CD4-positive, alpha-beta T cell treated with Interleukin-21 for 1 hour (primary cell): ENCODE data around the gene DDX6.
"Not testable (repeated sequence)": the region's sequence is repeated elsewhere in the genome, so short reads cannot be mapped to it uniquely, and the experiment has no call there.

Experiments
- DNase-seq: peaks from one replicate; pipeline ENCODE4 v3.0.0-alpha.2; 2020

DDX6 gene, protein sequence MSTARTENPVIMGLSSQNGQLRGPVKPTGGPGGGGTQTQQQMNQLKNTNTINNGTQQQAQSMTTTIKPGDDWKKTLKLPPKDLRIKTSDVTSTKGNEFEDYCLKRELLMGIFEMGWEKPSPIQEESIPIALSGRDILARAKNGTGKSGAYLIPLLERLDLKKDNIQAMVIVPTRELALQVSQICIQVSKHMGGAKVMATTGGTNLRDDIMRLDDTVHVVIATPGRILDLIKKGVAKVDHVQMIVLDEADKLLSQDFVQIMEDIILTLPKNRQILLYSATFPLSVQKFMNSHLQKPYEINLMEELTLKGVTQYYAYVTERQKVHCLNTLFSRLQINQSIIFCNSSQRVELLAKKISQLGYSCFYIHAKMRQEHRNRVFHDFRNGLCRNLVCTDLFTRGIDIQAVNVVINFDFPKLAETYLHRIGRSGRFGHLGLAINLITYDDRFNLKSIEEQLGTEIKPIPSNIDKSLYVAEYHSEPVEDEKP

GRCh38 chr11:118791111-118791960 is at the start of gene DDX6:
Gene DDX6, minus strand, starts transcription at chr11:118791164. Its CDS starts 4,913 bp downstream, at chr11:118786251.
- peak; percentile 91 for DNase-seq

DNA sequence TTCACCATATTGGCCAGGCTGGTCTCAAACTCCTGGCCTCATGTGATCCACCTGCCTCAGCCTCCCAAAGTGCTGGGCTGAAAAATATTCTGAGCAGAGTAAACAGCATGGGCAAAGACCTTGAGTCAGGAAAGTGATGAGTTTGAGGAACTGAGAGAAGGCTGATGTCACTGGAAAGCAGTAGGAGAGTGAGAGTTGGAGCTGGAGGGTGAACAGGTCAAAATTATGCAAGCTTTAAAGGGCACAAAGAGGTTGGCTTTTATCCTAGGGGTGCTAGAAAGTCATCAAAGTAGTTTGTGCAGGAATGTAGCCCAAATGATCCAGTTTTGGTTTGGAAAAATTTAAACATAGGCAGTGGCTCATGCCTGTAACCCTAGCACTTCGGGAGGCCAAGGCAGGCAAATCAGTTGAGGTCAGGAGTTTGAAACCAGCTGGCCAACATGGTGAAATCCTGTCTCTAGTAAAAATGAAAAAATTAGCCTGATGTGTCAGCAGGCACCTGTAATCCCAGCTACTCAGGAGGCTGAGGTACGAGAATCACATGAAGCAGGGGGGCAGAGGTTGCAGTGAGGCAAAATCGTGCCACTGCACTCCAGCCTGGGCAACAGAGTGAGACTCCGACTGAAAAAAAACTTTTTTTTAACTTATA is 48.1 kb upstream of the DDX6 start:
- no peak for DNase-seq

DNA sequence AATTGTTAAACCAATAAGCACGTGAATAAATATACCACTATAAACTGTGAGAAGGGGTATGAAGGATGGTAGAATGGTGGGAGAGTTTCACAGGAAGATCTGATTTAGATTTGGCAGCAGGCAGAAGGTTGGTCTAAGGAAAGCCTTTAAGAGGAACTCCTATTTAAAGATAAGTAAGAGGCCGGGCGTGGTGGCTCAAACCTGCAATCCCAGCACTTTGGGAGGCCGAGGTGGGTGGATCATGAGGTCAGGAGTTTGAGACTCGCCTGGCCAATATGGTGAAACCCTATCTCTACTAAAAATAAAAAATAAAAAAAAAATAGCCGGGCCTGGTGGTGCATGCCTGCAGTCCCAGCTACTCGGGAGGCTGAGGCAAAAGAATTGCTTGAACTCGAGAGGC is 46.9 kb upstream of the DDX6 start:
- DNase-seq: no peak

DNA sequence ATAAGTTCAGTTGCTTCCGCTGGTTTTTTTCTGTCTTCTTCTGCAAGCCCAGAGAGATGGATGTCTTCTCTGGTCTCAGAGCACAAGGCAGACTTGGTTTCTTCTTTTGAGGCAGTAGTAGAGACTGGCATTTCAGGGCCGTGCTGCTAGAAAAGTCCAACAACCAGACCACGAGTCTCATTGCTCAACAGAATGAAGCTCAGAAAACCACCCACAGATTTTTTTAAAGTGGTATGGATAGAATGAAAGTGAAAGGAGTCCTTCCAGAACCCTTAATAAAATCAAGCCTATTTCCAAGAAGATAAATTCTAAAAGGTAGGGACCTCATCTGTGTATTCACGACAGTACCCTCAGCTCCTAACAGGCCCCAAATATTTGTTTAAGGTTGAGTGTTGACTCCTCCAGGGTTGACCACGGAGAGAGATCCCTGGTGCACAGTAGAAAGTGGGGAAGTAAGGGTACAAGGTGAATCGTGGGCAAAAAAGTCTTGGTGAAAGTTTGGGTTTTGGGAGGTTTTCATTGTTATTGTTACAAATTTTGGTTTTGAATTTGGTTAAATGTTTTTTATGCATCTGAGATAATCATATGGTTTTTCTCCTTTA is 43.6 kb upstream of the DDX6 start:
- peak; percentile 30 for DNase-seq

- DNase-seq: no peak
Measured at GRCh38 chr11:118827118-118827517, 36.2 kb upstream of the DDX6 start.

GRCh38 chr11:118822936-118823510 is 32.1 kb upstream of the DDX6 start:
- DNase-seq: not testable (repeated sequence)

DNA sequence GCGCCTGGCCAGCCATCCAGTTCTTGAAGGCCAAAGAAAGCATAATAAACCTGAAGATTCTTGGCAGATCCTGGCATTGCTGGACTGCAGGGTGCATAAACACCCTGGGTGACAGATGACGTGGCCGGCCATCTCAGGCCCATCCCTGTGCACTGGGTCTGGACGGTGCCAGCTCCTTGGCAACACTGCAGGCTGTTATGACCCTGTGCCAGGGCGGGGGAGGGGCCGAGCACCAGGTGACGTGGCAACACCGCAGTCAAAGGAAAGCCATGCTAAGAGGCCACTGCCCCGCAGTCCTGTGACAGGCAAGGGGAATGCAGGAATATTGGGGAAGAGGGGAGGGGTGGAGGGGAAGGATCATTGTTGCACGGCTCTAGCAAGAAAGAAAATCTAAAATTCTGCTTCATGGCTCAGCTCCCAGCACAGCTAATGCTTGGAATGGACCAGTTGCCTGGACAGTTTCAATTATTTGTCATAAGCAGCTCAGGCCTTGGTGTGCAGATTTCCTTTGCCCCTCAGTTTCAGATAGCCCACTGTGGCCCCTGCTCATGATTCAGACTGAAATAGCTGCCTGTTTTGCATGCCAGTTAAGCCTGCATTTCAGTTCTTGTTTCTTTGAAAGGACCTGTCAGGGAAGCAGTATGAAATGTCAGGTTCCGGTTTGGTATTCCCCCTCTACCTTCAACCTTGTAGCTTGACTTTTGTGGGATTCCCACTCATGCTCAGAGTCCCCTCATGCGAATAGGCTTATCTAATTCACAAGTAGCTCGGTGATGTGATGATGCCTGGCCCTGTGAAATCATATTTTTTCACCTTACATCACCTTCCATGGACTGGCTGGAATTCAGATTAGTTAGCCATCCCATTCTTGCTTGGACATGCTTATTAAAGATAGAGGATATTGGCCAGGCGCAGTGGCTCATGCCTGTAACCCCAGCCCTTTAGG is 29.7 kb upstream of the DDX6 start:
- no peak for DNase-seq

DNA sequence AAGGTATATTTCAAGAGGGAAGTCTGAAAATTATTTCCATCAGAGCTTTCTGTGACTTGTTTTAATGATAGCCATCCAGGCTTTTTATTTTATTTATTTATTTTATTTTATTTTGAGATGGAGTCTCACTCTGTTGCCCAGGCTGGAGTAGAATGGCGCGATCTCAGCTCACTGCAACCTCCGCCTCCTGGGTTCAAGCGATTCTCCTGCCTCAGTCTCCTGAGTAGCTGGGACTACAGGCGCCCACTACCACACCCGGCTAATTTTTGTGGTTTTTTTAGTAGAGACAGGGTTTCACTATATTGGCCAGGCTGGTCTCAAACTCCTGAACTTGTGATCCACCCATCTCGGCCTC is 29.0 kb upstream of the DDX6 start:
- not testable (repeated sequence) for DNase-seq

GRCh38 chr11:118819334-118820024 is 28.5 kb upstream of the DDX6 start:
- no peak for DNase-seq

GRCh38 chr11:118818130-118818529 is 27.2 kb upstream of the DDX6 start:
- no peak for DNase-seq

GRCh38 chr11:118813551-118813950 is 22.6 kb upstream of the DDX6 start:
- DNase-seq: no peak

DNA sequence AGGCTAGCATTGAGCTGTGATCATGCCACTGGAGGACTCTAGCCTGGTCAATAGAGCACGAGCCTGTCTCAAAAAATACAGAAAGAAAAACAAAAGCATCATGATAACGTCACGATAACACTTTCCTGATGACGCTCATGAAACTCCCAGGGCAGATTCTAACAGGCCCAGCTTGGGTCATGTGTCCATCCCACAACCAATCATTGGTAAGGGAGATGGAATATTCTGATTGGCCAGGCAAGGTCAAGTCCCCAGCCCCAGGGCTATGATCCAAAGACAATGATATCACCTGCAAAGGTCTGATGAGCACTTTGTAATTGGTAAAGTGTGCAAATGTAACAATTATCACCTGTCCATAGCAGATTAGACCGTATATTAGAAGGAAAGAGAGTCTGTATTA is 21.5 kb upstream of the DDX6 start:
- DNase-seq: no peak

- no peak for DNase-seq
Measured at GRCh38 chr11:118807800-118808778, 17.1 kb upstream of the DDX6 start.

- no peak for DNase-seq
Measured at GRCh38 chr11:118806400-118806799, 15.4 kb upstream of the DDX6 start.

DNA sequence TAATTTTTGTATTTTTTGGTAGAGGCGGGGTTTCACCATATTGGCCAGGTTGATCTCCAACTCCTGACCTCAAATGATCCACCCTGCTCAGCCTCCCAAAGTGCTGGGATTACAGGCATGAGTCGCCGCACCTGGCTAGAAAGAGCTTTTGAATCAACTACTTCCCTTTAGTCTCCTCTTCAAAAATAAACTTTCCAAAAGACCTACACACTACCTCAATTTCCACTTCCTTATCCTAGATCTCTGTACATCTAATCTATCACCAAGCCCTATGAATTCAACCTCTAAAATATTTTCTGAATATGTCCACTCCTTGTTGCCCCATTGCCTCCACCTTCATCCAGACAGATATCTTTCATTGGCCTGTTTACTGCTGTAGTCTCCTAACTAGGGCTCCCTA is 13.1 kb upstream of the DDX6 start:
- DNase-seq: no peak

GRCh38 chr11:118799372-118799771 is 8.4 kb upstream of the DDX6 start:
- no peak for DNase-seq

GRCh38 chr11:118797510-118797909 is 6.5 kb upstream of the DDX6 start:
- no peak for DNase-seq

GRCh38 chr11:118792570-118793124 is 1.7 kb upstream of the DDX6 start:
- DNase-seq: peak; percentile 87

DNA sequence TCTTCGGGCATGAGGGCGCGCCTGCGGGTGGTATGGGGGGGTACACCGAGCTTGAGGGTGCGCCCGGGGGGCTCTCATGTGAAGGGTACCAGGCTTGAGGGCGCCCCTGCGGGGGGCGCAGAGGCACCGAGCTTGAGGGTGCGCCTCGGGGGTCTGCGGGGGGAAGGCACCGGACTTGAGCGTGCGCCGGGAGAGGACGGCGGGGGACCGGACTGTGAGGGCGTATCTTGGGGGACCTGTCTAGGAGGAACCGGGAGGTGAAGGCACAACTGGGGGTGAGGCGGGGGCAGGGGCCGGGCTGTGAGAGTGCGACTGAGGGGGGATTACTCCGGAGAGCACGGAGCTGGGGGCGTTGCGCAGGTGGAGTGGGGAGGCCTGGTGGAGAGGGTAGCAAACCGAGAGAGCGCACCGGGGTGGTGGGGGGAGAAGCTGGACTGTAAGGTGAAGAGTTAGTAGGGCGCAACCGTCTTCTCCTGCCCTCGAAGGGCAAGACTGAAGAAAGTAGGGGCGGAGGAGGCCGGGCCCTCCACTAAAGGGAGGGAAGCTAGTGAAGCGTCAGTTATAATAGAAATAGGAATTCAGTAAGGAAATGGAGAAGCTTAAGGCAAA is 1.1 kb upstream of the DDX6 start:
- DNase-seq: peak; percentile 35
